ENCODE measurements around the gene PIAS3.
A peak's percentile ranks its signal among the peaks of the same experiment; 100 is the strongest.
"Not testable (repeated sequence)": the region's sequence is repeated elsewhere in the genome, so short reads cannot be mapped to it uniquely, and the experiment has no call there.

PIAS3 gene

DNA sequence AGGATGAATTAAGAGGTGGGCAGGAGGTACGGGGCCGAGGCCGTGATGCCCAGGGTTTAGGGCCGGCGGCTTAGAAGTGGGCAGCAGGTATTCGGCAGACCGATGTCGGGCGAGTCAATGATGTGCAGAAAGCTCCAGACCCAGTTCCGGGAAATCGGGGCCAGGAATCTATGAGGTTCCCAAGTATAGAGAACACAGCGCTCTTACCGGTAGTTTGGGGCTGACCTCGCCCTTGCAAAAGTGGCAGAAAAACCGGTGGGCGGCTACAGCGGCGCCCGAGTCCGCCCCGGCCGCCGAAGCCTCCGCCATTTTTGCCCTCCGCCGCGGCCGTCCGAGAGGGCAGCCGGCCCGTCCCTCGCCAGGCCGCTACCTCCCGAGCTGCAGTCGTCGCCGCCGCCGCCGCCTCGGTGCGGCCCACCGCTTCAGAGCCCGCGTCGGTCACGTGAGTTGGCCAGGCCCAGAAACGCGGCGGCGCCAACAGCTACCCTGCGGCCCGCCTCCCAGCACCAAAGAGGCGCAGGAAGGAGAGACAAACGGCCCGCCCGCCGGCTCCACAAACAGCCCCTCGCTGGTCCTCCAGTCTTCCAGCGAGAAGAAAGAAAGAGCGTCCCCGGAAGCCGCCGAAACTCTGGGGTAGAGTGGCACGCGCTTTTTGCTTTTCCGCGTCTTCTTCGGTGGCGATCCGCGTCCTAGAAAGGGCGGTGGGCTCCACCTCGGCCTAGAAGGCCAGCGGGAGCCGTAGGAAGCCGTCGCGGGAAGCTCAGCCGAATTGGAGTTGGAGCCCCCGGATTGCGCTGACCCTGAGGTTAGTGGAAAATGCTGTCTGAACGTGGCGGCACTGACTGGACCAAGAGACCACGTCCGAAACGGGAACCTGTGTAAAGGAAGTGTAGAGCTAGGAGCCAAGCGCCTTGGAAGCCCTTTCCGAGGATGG lies 35.0 kb downstream of the PIAS3 start, which contains the start of the genes POLR3C and RNF115:
Gene POLR3C, plus strand, starts transcription at position 636 of the 934 bp plus-strand sequence. CDS start 1,577 bp downstream, outside the sequence.
Gene RNF115, minus strand, starts transcription at position 531 of the 934 bp plus-strand sequence. Its CDS starts 222 bp downstream, at position 309.
- TF ChIP-seq, protein P1, sequence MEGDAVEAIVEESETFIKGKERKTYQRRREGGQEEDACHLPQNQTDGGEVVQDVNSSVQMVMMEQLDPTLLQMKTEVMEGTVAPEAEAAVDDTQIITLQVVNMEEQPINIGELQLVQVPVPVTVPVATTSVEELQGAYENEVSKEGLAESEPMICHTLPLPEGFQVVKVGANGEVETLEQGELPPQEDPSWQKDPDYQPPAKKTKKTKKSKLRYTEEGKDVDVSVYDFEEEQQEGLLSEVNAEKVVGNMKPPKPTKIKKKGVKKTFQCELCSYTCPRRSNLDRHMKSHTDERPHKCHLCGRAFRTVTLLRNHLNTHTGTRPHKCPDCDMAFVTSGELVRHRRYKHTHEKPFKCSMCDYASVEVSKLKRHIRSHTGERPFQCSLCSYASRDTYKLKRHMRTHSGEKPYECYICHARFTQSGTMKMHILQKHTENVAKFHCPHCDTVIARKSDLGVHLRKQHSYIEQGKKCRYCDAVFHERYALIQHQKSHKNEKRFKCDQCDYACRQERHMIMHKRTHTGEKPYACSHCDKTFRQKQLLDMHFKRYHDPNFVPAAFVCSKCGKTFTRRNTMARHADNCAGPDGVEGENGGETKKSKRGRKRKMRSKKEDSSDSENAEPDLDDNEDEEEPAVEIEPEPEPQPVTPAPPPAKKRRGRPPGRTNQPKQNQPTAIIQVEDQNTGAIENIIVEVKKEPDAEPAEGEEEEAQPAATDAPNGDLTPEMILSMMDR (IDR thresholded peaks at IDR 0.05): no peak
- TF ChIP-seq ZFX (IDR thresholded peaks at IDR 0.05; ENCODE audit: borderline replicate concordance): no peak

DNA sequence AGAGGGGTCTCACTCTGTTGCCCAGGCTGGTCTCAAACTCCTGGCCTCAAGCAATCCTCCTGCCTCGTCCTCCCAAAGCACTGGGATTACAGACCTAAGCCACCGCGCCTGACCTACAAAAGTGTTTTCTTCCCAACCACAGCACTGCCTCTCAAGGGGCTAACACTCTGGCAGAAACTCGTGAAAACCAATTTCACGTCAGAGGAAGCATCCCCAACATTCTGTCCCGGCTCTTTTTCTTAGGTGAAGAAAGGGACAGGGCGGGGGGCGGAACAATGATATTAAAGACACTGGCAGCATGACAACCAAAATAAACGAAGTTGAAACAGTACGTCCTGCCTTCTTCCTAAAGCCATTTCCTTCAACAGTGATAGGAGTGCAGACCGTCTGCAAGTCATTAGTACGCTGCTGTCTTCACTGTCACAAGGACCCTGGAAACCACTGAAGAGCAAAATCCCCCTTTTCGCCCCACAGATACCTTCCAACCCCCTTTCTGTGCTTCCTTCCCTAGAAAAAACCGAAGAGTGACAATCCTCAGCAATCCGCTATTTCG lies 36.0 kb downstream of the PIAS3 start:
- H3K27ac ChIP-seq: not testable (repeated sequence)

More for the DNA sequence above, 35.0 kb downstream of the PIAS3 start, which contains the start of the genes POLR3C and RNF115:
- peak within 1 kb of the TSS; percentile 91 for H3K27ac ChIP-seq

DNA sequence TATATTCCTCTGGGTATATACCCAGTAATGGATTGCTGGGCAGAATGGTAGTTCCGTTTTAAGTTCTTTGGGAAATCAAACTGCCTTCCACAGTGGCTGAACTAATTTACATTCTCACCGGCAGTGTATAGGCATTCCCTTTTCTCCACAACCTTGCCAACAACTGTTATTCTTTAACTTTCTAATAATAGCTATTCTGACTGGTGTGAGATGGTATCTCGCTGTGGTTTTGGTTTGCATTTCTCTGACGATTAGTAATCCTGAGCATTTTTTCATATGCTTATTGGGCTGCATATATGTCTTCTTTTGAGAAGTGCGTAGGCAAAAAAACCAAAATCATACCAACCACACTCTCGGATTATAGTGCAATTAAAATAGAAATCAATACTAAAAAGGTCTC lies 40.8 kb downstream of the PIAS3 start:
- H3K27ac ChIP-seq: not testable (repeated sequence)

DNA sequence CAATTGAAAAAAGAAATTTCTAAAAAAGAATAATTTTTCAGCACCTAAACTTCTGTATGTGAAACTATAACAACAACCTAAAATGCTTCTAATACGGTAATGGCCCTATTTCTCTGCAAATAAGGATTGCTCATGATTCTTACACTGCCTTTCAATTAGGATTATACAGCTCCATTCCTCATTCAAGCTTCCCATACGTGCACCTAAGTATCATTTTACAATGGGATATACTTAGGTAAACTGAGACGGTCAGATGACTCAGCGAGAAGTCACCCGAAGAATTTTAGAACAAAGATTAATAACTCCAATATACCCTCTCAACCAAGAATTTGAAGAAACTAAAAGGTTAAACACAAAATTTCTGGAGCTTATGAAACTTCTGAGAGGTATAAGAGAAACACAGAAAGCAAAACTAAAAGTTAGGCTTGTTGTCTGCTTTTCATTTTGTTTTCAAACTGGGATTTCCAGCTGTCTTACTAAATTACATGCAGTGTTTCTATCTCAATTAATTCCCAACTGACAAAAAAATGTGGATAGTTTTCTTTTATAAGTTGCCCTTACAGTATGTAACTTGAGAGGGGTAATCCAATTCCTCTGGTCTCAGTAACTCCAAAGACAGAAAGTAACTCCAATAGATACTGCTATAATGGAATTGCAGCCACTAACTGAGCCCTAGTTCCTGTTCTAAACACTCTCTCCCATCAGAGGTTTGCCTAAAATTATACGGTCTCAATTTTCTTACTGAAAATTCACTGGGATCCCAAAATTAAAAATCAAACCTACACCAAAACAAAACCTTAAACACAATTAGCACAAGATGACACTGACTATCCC lies 45.7 kb downstream of the PIAS3 start:
- not testable (repeated sequence) for H3K27ac ChIP-seq

DNA sequence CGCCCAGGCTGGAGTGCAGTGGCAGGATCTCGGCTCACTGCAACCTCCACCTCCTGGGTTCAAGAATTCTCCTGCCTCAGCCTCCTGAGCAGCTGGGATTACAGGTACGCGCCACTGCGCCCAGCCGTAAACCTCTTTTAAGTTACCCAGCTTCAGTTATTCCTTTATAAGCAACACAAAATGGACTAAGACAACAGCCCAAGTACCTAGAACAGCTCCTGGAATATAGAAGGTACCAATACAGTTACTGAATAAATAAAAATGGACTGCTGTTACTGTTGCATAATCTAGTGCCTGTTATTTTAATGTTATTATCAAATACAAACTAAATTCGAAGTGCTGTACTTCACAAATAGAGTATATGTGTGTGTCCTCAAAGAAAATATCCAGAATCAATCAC lies 52.0 kb downstream of the PIAS3 start:
- no peak overlapping the region for H3K27ac ChIP-seq
- TF ChIP-seq ZFX (IDR thresholded peaks at IDR 0.05; ENCODE audit: borderline replicate concordance): no peak
- TF ChIP-seq, protein P1 (IDR thresholded peaks at IDR 0.05): no peak

DNA sequence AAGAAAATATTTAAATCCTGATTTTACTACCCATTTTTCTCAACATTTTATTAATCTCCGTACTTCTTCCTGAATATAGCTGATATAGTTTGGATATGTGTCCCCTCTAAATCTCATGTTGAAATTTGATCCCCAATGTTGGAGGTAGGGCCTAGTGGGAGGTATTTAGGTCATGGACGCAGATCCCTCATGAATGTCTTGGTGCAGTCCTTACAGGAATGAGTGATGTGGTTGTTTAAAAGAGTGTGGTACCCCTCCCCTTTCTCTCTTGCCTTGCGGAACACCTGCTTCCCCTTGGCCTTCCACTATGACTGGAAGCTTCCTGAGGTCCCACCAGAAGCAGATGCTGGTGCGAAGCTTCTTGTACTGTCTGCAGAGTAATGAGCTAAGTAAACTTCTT lies 52.5 kb downstream of the PIAS3 start:
- no peak overlapping the region for H3K27ac ChIP-seq
- TF ChIP-seq, protein P1 (IDR thresholded peaks at IDR 0.05): no peak
- no peak for TF ChIP-seq ZFX (IDR thresholded peaks at IDR 0.05; ENCODE audit: borderline replicate concordance)

DNA sequence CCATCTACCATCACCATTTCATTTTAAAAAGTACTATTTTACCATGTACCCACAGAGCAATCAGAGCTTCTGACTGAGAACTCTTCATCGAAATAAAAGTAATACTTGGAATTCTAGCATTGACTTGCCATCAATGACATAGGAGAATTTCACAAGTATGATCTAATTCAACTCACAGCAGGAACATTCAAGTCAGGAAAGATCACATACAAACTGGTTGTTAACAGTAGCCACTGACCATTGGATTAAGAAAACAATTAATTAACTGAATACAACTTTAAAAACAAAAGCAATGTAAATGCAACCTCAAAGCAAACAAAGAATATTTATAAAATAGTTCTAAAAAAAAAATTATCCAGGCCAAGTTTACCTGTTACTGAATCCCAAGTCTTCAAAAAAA lies 53.8 kb downstream of the PIAS3 start:
- no peak for TF ChIP-seq ZFX (IDR thresholded peaks at IDR 0.05; ENCODE audit: borderline replicate concordance)
- H3K27ac ChIP-seq: no peak overlapping the region

DNA sequence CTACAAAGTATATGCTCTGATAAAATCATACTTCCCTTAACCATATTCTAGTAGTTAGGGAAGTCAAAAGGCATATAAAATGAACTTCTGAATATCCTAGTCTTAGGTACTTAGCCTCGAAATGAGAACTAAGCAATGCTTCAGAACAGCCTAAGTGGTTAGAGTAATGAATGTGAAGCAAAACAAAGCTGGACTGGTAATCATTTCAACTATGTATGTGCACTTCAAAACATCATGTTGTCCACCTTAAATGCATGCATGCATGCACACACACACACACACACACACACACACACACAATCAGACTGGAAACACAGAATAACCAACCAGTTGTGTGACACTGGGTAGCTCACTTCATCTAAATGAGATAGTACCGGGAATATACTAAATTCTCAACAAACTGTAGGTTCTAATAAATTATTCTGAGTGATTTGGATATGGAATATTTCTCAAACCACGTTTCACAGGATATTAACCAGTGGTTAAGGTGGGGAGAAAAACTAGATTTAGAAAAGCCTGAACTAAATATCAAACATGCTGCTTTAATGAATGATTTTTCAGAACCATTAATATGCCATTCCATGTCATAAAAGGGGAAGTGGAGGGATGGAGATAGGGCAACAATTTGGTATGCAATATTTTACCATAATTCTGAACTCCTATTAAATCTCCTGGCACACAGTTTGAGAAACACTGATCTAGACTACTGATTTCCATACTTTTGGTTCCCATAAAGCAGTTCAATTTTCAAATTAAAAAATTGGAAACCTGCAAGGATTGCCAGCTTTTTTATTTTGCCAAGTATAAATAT lies 54.4 kb downstream of the PIAS3 start:
- TF ChIP-seq, protein P1 (IDR thresholded peaks at IDR 0.05): no peak
- H3K27ac ChIP-seq: no peak overlapping the region
